ENCODE data around the gene RAB40A. TPM values are rescaled to one million over a fixed set of nuclear protein-coding genes. Genes with fewer than 3 reads are reported as not detected.
A peak's percentile ranks its signal among the peaks of the same experiment; 100 is the strongest.

RAB40A gene
- total and polyA plus RNA-seq, 3 donors from 2014 or later: 5.3 to 37.9 (median 29.5) TPM

DNA sequence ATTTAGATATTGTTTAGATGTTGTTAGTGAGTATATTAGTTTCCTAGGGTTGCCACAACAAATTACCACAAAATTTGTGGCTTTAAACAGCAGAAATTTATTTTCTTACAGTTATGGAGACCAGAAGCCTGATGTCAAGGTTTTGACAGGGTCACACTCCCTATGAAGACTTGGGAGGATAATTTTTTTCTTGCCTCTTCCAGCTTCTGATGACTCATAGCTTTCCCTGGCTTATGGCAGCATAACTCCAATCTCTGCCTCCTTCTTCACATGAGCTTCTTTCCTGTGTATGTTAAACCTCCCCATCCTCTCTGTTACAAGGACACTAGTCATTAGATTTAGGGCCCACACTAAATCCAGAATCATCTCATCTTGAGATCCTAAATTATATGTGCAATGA lies 20.9 kb upstream of the RAB40A start:
- Histone ChIP-seq H3K4me3 (no peak overlapping the region), H3K4me1 (peaks cover 25% of the 10 kb centered on the region), H3K27ac (peak overlapping the region; percentile 91 to 92), H3K9me3 (no peaks in the 10 kb centered on the region), H3K27me3 (no peaks in the 10 kb centered on the region), H3K36me3 (ENCODE audit: low read depth, missing control alignments) (no peaks in the 10 kb centered on the region)
- TF ChIP-seq, protein P1, sequence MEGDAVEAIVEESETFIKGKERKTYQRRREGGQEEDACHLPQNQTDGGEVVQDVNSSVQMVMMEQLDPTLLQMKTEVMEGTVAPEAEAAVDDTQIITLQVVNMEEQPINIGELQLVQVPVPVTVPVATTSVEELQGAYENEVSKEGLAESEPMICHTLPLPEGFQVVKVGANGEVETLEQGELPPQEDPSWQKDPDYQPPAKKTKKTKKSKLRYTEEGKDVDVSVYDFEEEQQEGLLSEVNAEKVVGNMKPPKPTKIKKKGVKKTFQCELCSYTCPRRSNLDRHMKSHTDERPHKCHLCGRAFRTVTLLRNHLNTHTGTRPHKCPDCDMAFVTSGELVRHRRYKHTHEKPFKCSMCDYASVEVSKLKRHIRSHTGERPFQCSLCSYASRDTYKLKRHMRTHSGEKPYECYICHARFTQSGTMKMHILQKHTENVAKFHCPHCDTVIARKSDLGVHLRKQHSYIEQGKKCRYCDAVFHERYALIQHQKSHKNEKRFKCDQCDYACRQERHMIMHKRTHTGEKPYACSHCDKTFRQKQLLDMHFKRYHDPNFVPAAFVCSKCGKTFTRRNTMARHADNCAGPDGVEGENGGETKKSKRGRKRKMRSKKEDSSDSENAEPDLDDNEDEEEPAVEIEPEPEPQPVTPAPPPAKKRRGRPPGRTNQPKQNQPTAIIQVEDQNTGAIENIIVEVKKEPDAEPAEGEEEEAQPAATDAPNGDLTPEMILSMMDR (IDR thresholded peaks at IDR 0.05): no peak
- no peak for TF ChIP-seq POLR2A (IDR thresholded peaks at IDR 0.05)
- intact Hi-C loops (cut with DNase I; ENCODE audit: low total_unique reads): no loop called here
- no peak for DNase-seq

- Histone ChIP-seq H3K9me3 (no peaks in the 10 kb centered on the region), H3K27ac (peak overlapping the region; percentile 91 to 92), H3K27me3 (no peaks in the 10 kb centered on the region), H3K4me1 (peaks cover 25% of the 10 kb centered on the region), H3K4me3 (no peak overlapping the region), H3K36me3 (ENCODE audit: low read depth, missing control alignments) (no peaks in the 10 kb centered on the region)
- intact Hi-C loops (cut with DNase I; ENCODE audit: low total_unique reads): loop anchor here (5.0 to 10.0 kb wide), 2 partner anchors 88 to 145 kb away; partner anchors contain the start of genes MORF4L2 and TCEAL1
- 39 to 57% methylated on average over 2 of the region's 2 CpGs for WGBS, 2 donors
- no peak for DNase-seq
- no peak for TF ChIP-seq POLR2A (IDR thresholded peaks at IDR 0.05)
- TF ChIP-seq, protein P1 (IDR thresholded peaks at IDR 0.05): no peak
These were observed 20.4 kb upstream of the RAB40A start for GRCh38 chrX:103539695-103540094.

DNA sequence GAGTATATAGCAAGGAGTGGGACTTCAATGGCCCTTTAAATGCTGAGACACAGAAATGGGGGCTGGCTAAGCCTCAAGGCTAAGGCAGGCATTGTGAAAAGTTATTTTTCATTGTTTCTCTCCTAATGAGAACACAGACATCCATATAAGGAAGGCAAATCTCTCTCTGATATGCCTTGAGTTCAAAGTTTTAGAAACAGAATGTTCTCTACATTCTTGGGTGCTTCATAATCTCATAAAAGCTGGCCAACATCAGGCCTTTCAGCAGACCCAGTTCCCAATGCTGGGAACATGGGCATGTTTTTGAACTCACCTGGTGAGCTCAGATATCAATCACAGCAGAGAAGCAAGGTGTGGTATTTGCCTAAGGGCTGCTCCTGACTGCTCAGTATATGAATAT lies 19.4 kb upstream of the RAB40A start:
- no peak overlapping the region for H3K4me3 ChIP-seq
- TF ChIP-seq POLR2A (IDR thresholded peaks at IDR 0.05): no peak
- TF ChIP-seq, protein P1 (IDR thresholded peaks at IDR 0.05): no peak
- H3K4me1 ChIP-seq: peaks cover 25% of the 10 kb centered on the region
- no peaks in the 10 kb centered on the region for H3K9me3 ChIP-seq
- no peaks in the 10 kb centered on the region for H3K36me3 ChIP-seq (ENCODE audit: low read depth, missing control alignments)
- peak overlapping the region; percentile 91 to 92 for H3K27ac ChIP-seq
- DNase-seq: peak; percentile 56
- H3K27me3 ChIP-seq: no peaks in the 10 kb centered on the region
- intact Hi-C loops (cut with DNase I; ENCODE audit: low total_unique reads): loop anchor here (5.0 to 10.0 kb wide), 2 partner anchors 89 to 146 kb away; partner anchors contain the start of genes MORF4L2 and TCEAL1

DNA sequence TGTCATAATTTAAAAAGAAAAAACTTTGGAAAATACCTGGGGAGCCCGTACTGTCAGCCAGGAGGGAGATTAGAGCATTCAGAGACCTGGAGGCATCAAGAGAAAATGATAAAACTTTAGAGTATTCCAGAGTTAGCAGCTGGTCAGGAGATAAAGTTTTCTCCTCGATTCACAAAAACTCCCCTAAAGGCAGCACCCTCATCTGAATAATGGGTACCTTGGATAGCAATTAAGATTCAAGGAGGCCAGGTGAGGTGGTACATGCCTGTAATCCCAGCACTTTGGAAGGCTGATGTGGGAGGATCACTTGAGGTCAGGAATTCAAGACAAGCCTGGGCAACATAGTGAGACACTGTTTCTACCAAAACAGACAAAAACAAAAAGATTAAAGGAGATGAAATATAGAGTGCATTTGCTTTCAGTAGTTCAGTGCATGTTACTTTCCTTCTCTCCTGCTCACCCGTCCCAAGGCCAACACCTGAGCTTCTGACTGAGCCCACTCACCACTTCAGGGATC lies 18.6 kb upstream of the RAB40A start:
- no peak for TF ChIP-seq POLR2A (IDR thresholded peaks at IDR 0.05)
- TF ChIP-seq, protein P1 (IDR thresholded peaks at IDR 0.05): no peak
- Histone ChIP-seq H3K9me3 (no peaks in the 10 kb centered on the region), H3K4me1 (peaks cover 25% of the 10 kb centered on the region), H3K36me3 (ENCODE audit: low read depth, missing control alignments) (no peaks in the 10 kb centered on the region), H3K27me3 (no peaks in the 10 kb centered on the region), H3K4me3 (no peak overlapping the region), H3K27ac (peak overlapping the region; percentile 91 to 92)
- WGBS, 2 donors: 27 to 58% methylated on average over 3 of the region's 3 CpGs
- intact Hi-C loops (cut with DNase I; ENCODE audit: low total_unique reads): loop anchor here (5.0 to 10.0 kb wide), 2 partner anchors 89 to 147 kb away; partner anchors contain the start of genes MORF4L2 and TCEAL1
- DNase-seq: no peak

GRCh38 chrX:103536732-103537131 lies 17.4 kb upstream of the RAB40A start:
- H3K27ac ChIP-seq: peak overlapping the region; percentile 91 to 92
- no peaks in the 10 kb centered on the region for H3K36me3 ChIP-seq (ENCODE audit: low read depth, missing control alignments)
- H3K9me3 ChIP-seq: no peaks in the 10 kb centered on the region
- intact Hi-C loops (cut with DNase I; ENCODE audit: low total_unique reads): loop anchor here (5.0 to 10.0 kb wide), 2 partner anchors 91 to 148 kb away; partner anchors contain the start of genes MORF4L2 and TCEAL1
- peaks cover 25% of the 10 kb centered on the region for H3K4me1 ChIP-seq
- TF ChIP-seq POLR2A (IDR thresholded peaks at IDR 0.05): no peak
- TF ChIP-seq, protein P1 (IDR thresholded peaks at IDR 0.05): no peak
- no peaks in the 10 kb centered on the region for H3K27me3 ChIP-seq
- DNase-seq: no peak
- no peak overlapping the region for H3K4me3 ChIP-seq

All from testis (tissue), 3 donors.